NOMO-1 treated with DMSO at 0.1 percent for 48 hours (cell line): Measurements from ENCODE around the gene ALKBH8.
A peak's percentile ranks its signal among the peaks of the same experiment; 100 is the strongest.
"Not testable (repeated sequence)": the region's sequence is repeated elsewhere in the genome, so short reads cannot be mapped to it uniquely, and the experiment has no call there.

Experiments used
- DNase-seq: peaks from one replicate; lab custom pipeline; 2025; ENCODE audit not compliant: unreplicated experiment; lab: John Stamatoyannopoulos, UW

The ALKBH8 gene

DNA sequence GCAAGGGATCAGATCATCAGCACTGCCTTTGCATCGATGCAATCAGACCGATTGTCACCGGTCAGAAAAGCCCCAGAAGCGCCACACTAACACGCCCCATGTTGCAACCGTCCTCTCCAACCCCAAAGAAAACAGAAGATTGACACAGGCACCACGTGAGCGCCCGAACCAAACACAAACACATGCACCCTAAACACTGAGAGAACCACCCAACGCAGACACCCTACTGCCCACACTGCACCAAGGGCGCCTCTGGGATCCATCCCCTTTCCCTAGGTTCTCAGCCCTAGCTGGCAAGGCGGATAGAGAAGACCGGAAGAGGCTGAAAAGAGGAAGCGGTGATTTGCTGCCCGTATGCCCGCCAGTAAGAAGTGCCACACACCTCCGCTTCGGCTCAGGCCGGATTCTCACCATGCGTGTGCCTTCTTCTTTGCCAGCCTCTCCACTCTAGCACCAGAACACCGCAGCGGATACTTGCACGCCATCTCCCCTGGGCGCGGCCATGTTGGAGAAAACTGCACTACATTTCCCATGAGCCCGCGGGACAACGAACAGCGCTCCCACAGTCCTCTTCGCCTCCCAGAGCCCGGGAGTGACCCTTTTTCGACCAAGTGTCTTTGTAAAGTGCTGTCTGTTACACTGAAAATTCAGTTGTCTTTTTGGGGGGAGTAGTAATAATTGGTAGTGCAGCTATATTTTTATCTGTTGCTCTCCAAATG is at the start of gene ALKBH8:
ALKBH8 (minus strand) TSS at position 517 of the 719 bp plus-strand sequence. CDS start 4,842 bp downstream, outside the sequence.
- peak; percentile 86 for DNase-seq

GRCh38 chr11:107612445-107612844 is 46.9 kb upstream of the ALKBH8 start:
- DNase-seq, result no peak

GRCh38 chr11:107609400-107610218 is 44.1 kb upstream of the ALKBH8 start:
- no peak for DNase-seq

GRCh38 chr11:107608809-107609208 is 43.3 kb upstream of the ALKBH8 start:
- no peak for DNase-seq

GRCh38 chr11:107606141-107606540 is 40.6 kb upstream of the ALKBH8 start:
- no peak for DNase-seq

DNA sequence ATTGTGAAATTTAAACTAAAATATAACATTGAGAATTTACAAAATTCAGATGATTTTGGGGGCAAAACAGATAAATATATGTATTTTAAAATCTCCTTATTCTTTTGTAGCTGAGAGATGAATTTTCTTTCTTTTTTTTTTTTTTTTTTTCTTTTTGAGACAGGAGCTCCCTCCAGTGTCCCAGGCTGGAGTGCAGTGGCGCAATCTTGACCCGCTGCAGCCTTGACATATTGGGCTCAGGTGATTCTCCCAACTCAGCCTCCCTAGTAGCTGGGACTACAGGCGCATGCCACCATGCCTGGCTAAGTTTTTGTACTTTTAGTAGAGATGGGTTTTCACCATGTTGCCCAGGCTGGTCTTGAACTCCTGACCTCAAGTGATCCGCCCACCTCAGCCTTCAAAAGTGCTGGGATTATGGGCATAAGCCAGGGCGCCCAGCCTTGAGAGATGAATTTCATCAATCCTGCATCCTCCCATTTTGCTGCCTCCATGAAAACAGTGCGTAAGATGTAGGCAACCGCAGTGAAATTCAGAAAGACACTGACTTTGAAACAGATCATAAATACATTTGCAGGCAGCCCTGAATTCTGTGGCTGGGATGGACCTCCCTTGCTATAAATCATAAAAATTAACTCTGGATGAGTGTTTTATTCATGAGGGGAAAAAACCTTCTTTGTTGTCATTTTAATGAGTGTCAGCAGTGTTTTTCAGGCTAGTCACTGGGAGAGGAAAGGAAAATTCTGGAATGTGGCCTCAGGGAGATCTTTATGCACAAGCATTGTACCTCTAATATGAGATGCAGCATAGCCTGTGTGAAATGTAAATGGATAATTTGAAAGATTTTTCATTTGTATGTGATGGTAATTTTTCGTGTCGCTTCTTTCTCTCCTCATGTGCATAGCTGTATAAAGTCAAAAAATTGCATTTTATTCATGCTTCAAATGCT is 39.8 kb upstream of the ALKBH8 start:
- DNase-seq, result no peak

GRCh38 chr11:107598225-107599139 is 32.9 kb upstream of the ALKBH8 start:
- no peak for DNase-seq

DNA sequence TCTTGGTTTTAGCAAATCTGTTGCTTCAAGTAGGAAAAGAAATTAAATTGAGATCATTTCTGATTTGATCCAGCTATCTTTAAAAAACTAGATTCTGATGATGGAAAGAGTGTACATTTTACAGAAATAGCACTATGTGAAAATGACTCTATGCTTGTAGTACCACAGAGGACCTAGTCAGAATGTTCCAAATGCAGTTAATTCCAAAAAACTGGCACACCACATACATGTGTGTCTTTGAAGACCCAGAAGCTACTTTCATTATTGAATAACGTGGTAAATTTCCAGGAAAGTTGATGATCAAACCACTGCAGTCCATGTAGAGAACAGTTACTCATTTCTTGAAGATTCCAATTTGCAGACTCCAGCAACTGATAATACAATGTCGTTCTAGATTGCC is 29.2 kb upstream of the ALKBH8 start:
- no peak for DNase-seq

GRCh38 chr11:107593951-107594350 is 28.4 kb upstream of the ALKBH8 start:
- no peak for DNase-seq

DNA sequence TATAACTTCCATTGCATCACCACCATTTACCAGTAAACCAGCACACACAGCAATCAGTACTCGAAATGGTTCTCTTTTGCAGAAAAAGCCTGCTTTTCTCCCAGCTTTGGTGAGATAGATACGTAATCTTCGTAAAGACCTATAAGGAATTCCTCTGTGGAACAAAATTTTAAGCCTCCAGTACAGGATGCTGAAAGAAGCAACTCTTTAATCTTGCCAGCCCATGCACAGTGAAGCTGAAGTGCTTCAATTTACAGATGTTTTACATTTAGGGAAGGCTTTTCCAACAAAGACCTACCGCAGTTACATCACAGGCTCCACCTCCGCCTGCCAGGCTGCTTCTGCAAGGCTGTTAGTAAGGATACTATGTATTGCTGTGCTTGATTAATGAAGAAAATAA is 27.3 kb upstream of the ALKBH8 start:
- DNase-seq, result no peak

DNA sequence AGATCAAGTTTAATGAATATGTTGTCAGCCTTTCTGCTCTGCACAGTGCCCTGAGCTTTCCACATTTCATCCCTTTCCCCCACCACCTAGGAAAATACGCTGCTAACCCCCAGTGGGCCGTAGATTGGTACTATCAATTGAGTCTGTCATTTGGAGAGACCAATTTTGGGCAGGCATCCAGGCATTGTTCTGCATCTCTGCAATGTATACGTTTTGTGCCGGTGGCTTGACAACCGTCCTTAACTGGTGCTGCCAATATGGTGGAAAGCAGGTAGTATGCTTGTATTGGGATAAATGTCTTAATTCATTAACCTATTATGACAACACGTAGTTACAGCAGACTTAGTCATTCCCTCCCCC is 26.7 kb upstream of the ALKBH8 start:
- DNase-seq, result no peak

DNA sequence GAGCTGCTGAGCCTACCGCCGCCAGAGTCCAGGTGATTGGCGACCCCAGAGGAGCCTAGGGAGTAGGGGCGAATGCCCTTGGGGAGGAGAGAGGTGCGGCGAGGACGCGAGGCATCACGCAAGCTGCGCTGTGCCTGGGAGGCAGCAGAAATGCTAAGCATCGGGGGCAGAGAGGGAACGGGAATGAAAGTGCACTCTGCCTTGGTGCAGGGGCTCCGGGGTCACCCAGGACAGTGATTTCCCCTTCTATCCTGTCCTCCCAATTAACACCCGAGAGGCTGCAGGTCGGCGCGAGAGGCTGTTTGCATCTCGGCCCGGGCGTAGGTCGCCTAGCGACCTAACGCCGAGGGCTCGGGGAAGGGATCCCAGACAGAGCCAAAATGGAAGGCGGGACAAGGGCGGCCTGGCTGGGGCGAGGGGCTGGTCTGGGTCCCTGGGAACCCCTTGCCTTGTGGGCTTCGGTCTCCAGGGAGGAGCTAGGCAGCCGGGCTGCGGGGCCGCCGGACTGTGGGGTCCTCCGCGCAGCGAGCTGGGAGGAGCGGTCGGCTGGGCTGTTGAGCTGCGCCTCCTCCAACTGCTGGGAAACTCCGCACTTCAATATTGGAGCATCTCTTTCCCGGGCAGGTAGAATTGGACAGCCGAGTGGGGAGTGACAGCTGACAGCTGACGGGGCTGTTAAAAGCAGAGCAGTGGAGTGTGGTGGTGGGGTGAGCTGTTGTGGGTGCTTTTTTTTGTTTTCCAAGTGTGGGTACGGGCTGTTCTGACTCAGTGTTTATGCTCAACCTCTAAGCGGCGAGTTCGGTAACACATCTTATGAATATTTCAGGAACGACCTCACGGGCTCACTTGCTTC is 26.1 kb upstream of the ALKBH8 start:
- no peak for DNase-seq

DNA sequence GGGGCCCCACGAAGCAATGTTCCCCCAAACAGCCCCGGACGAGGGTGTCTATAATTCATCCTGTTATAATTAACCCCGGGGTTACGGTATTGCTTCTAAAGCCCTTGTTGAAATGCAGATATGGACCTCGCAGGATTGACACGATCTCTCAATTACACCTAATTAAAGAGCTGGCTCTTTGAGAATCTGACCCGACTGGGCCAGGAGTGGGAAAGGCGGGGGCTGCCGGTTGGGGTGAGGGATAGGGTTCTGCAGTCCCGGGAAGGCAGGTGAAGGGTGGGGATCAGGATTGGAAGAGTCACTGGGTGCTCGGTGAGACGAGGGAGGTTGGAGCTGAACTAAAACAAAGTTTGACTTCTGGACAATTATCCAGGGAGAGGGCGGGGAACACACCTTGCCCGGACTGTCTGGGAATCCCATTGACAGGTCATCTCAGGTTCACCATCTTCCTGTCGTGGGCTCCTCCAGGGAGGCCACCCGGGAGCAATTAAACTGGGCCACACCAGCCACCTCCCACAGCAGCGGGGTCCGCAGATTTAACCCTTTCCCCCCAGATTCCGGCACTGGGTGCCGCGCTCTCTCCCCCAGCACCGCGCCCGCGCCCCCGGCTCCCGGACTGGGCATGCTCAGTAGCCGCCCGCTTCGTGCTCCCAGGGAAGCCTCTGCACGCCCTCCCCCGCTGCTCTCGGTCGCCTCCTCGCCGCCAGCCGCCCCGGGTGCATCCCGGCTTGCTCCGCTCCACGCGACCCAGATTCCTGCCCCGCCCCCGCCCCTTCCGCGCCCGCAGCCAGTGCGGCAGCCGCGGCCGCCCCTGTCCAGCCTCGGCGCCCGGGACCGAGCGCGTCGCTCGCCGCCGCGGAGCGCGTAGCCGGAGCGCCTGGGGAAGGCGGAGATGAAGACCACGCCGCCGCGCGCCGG is 25.2 kb upstream of the ALKBH8 start, which contains the start of gene ELMOD1:
ELMOD1 (plus strand) TSS at position 688 of the 918 bp plus-strand sequence. CDS start 27,043 bp downstream, outside the sequence.
- DNase-seq, result no peak

DNA sequence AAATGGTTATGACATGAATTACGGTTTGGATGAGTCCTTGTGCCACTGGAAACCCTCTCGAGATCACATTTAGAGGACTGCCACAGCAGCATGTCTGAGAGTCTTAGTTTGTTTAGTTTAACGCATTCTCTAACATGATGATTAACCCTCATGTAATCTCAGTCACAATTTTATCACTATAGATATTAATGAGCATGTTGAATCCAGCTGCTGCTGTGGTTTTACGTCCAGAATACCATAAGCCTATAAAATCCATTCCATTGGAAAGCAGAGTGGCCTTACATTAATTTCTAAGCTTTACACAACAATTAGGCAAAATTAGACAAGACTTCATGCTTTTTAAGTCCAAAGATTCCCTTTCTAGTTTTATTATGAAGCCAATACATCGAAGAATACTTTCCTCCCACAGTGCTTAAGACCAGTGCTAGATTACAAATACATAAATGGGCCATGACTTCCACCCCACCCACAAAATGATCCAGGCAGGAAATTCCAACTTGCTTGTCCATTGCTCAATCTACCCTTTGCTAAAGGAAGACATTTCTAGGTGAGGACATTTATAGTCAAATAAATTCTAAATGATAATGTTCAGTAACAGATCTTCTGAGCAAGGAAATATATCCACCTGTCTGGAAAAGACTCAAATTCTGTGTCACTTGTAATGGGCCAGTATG is 21.9 kb upstream of the ALKBH8 start:
- DNase-seq, result no peak

GRCh38 chr11:107583629-107584195 is 18.2 kb upstream of the ALKBH8 start:
- DNase-seq, result no peak

DNA sequence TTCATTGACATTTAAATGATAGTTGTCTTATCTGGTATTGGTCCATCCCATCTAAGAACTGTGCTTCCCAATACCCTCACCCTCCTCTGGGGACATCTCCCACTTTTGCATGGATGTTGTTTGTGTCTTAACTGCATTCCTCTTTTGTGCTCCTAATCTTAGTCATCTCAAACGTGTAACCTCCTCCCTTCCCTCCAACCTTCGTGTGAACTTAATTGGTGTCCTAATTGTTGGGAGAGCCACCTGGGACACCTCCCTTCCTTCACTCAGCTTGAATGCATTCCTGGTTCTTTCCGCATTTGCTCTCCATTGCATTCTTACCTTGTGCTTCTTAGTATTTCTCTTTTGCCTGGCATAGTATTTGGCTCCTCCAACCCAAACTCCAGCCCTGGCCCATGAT is 15.6 kb upstream of the ALKBH8 start:
- no peak for DNase-seq

DNA sequence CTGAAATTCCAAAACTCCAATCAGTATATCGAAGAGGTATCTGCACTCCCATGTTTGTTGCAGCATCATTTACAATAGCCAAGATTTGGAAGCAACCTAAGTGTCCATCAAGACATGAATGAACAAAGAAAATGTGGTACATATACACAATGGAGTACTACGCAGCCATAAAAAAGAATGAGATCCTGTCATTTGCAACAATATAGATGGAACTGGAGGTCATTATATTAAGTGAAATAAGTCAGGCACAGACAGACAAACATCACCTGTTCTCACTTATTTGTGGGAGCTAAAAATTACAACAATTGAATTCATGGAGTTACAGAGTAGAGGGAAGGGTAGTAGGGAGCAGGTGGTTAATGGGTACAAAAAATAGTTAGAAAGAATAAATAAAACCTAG is 13.6 kb upstream of the ALKBH8 start:
- not testable (repeated sequence) for DNase-seq
